Sigmoid colon (tissue), 4 donors: ENCODE results near the gene CA11.

ENCODE experiments used
- POLR2AphosphoS5 ChIP-seq, 4 donors: sonication (generic); formaldehyde crosslinking; IDR thresholded peaks; one replicate each; pipeline ENCODE4 v1.6.1; 2017; ENCODE audit warnings: antibody characterized with exemption in 4 of 4
- TF ChIP-seq, protein P1 (sequence below), 4 experiments: fragments of 450-650 bp in 3 of 4; fragments of 200-600 bp in 1 of 4; IDR thresholded peaks; one replicate each; pipeline ENCODE4 v1.5.1; 2016 to 2019; ENCODE audit warnings: antibody characterized with exemption in 4 of 4, mild to moderate bottlenecking in 3 of 4, moderate library complexity in 2 of 4

DNA sequence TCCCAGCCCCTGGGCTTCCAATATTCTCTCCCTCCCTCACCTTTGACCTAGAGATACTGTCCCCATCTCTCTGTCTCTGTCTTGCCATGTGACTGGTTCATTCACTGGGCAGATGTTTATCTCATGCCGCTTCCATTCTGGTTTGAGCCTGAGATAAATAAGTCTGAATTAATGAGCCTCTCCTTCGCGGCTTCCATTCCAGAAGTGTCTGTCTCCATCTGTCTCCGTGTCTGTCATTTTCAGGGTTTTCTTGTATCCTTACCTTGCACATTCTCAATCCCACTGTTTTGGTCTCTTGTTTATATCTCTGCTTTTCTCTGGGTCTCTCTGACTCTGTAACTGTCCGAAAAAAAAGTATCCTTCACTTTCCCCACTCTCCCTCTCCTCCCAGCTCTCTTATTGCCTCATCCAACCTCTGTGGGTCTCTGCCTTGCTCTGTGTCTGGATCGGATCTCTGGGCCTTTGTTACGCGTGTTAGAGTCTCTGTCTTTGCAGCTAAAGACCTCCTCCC lies 22.4 kb downstream of the CA11 start:
- TF ChIP-seq POLR2AphosphoS5 (IDR thresholded peaks at IDR 0.05) = peak in 1 of 4 donors; percentile 4
- TF ChIP-seq, protein P1, sequence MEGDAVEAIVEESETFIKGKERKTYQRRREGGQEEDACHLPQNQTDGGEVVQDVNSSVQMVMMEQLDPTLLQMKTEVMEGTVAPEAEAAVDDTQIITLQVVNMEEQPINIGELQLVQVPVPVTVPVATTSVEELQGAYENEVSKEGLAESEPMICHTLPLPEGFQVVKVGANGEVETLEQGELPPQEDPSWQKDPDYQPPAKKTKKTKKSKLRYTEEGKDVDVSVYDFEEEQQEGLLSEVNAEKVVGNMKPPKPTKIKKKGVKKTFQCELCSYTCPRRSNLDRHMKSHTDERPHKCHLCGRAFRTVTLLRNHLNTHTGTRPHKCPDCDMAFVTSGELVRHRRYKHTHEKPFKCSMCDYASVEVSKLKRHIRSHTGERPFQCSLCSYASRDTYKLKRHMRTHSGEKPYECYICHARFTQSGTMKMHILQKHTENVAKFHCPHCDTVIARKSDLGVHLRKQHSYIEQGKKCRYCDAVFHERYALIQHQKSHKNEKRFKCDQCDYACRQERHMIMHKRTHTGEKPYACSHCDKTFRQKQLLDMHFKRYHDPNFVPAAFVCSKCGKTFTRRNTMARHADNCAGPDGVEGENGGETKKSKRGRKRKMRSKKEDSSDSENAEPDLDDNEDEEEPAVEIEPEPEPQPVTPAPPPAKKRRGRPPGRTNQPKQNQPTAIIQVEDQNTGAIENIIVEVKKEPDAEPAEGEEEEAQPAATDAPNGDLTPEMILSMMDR (IDR thresholded peaks at IDR 0.05) = no peak
